Prostate gland (tissue), 2 donors: ENCODE data around the gene CASD1.

ENCODE experiments used
- POLR2A ChIP-seq: fragments of 450-650 bp; IDR thresholded peaks from one replicate; pipeline ENCODE4 v1.6.1; 2016; ENCODE audit warnings: antibody characterized with exemption, mild to moderate bottlenecking
- POLR2AphosphoS5 ChIP-seq: sonication (generic); formaldehyde crosslinking; IDR thresholded peaks from one replicate; pipeline ENCODE4 v1.6.1; 2017; ENCODE audit warnings: antibody characterized with exemption
- TF ChIP-seq, protein P1 (sequence below), 4 experiments: fragments of 200-600 bp in 2 of 4; fragments of 450-650 bp in 2 of 4; sonication (generic) in 2 of 4; IDR thresholded peaks; 1 replicate in 3 of 4; 2 replicates in 1 of 4; pipeline ENCODE4 v1.5.1; 2016 to 2019; ENCODE audit warnings: antibody characterized with exemption in 4 of 4, mild to moderate bottlenecking in 2 of 4, moderate library complexity in 2 of 4

DNA sequence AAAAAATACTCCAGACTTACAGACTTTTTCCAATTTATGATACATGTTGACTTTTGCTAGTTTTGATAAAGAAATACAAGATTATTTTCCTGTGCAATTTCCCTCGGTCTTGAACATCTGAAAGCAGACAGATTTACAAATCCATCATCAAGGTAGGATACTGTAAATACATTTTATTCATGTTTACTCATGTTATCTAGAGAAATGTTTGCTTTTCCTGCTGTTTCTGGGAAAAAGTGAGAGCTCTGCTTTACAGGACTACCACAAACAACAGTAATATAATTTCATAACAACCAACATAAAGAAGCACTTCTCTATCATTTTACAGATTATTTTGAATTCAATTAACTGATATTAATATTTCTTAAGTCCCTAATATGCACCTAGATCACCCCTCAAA, 31.7 kb upstream of the CASD1 start:
- TF ChIP-seq, protein P1, sequence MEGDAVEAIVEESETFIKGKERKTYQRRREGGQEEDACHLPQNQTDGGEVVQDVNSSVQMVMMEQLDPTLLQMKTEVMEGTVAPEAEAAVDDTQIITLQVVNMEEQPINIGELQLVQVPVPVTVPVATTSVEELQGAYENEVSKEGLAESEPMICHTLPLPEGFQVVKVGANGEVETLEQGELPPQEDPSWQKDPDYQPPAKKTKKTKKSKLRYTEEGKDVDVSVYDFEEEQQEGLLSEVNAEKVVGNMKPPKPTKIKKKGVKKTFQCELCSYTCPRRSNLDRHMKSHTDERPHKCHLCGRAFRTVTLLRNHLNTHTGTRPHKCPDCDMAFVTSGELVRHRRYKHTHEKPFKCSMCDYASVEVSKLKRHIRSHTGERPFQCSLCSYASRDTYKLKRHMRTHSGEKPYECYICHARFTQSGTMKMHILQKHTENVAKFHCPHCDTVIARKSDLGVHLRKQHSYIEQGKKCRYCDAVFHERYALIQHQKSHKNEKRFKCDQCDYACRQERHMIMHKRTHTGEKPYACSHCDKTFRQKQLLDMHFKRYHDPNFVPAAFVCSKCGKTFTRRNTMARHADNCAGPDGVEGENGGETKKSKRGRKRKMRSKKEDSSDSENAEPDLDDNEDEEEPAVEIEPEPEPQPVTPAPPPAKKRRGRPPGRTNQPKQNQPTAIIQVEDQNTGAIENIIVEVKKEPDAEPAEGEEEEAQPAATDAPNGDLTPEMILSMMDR (IDR thresholded peaks at IDR 0.05) = no peak
- TF ChIP-seq POLR2A (no peak), POLR2AphosphoS5 (no peak)
